CD4-positive, alpha-beta T cell treated with Interleukin-15 for 1 hour (primary cell): ENCODE results near the gene SLC6A17.

ENCODE experiments used
- DNase-seq: peaks from one replicate; pipeline ENCODE4 v3.0.0-alpha.2; 2020

SLC6A17 gene

GRCh38 chr1:110150330-110151174 is at the start of gene SLC6A17:
SLC6A17 (plus strand) TSS chr1:110150494; CDS start chr1:110166930, 16,436 bp downstream.
- no peak for DNase-seq

- DNase-seq: no peak
Measured at GRCh38 chr1:110102081-110102480, 48.2 kb upstream of the SLC6A17 start.

GRCh38 chr1:110106013-110106941 is 44.0 kb upstream of the SLC6A17 start:
- DNase-seq: peak; percentile 64

GRCh38 chr1:110107867-110108469 is 42.3 kb upstream of the SLC6A17 start:
- DNase-seq: no peak

- no peak for DNase-seq
Measured at GRCh38 chr1:110111081-110111480, 39.2 kb upstream of the SLC6A17 start.

- DNase-seq: no peak
Measured at GRCh38 chr1:110112143-110112542, 38.2 kb upstream of the SLC6A17 start, which contains the start of gene UBL4B. UBL4B (plus strand) TSS chr1:110112443; CDS start chr1:110112535, 92 bp downstream.

- DNase-seq: no peak
Measured at GRCh38 chr1:110112656-110113055, 37.6 kb upstream of the SLC6A17 start.

- DNase-seq: no peak
Measured at GRCh38 chr1:110113551-110113950, 36.7 kb upstream of the SLC6A17 start.

GRCh38 chr1:110114173-110114572 is 36.1 kb upstream of the SLC6A17 start:
- DNase-seq: no peak

- no peak for DNase-seq
Measured at GRCh38 chr1:110114784-110115183, 35.5 kb upstream of the SLC6A17 start.

- no peak for DNase-seq
Measured at GRCh38 chr1:110118636-110119396, 31.5 kb upstream of the SLC6A17 start.

- no peak for DNase-seq
Measured at GRCh38 chr1:110119843-110120242, 30.5 kb upstream of the SLC6A17 start.

GRCh38 chr1:110120960-110121561 is 29.2 kb upstream of the SLC6A17 start:
- no peak for DNase-seq

GRCh38 chr1:110123224-110123623 is 27.1 kb upstream of the SLC6A17 start:
- no peak for DNase-seq

- no peak for DNase-seq
Measured at GRCh38 chr1:110125810-110126209, 24.5 kb upstream of the SLC6A17 start.

- no peak for DNase-seq
Measured at GRCh38 chr1:110130113-110130591, 20.1 kb upstream of the SLC6A17 start.

- DNase-seq: no peak
Measured at GRCh38 chr1:110130989-110131388, 19.3 kb upstream of the SLC6A17 start.

GRCh38 chr1:110132682-110133081 is 17.6 kb upstream of the SLC6A17 start:
- no peak for DNase-seq

GRCh38 chr1:110133436-110133835 is 16.9 kb upstream of the SLC6A17 start:
- no peak for DNase-seq

- DNase-seq: no peak
Measured at GRCh38 chr1:110134050-110134595, 16.2 kb upstream of the SLC6A17 start.

- no peak for DNase-seq
Measured at GRCh38 chr1:110135246-110135645, 15.0 kb upstream of the SLC6A17 start.
